Endothelial cell of coronary artery (primary cell): Measurements from ENCODE around the gene TMEM170B. TPM values are rescaled to one million over a fixed set of nuclear protein-coding genes. Genes with fewer than 3 reads are reported as not detected.

Source experiments
- total RNA-seq: library from RNA; depleted of rRNA; stranded (reverse); fragments of >200 nt; gene quantifications from 2 replicates; pipeline ENCODE4 v1.2.3, GENCODE V29; 2014

TMEM170B gene
- total RNA-seq: 1.1 and 1.2 TPM in 2 replicates

DNA sequence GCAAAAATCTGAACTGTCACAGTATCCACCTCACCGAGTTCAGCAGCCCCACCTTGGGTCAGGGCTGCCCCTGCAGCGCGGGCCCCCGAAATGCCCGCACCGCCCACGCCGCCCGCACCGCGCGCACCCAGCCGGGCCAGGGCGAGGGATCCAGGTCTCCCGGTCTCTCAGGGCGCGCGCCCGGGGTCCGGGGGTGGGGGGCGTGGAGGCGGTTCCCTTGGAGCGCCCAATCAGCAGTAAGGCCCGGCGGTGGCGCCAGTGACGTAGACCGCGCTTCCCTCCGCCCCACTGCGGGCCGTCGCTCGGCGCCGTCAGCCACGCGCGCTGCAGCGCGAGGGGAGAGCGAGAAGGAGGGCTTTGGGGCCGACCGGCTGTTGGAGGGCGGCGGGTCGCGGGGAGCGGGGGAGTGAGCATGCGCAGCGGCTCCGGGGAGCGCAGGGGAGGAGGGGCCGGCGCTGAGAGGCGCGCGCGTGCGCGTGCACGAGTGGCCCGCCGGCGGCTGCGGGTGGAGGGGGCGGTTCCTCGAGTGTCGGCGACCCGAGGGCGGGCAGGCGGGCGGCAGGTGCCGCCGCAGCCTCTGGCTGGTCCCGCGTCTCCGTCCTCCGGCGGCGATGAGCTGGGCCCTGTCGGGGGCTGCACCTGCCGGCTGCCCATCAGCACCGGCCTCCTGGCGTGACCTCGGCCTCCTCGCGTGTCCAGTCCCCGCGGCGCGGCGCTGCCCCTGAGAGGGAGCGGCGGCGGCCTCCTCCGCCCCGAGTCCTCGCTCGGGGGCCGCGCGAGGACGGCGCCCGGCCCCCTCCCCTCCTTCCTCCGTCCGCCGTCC lies at the start of gene TMEM170B:
TSS of gene TMEM170B (plus strand) at position 521 of the 823 bp plus-strand sequence. CDS start 529 bp downstream, outside the sequence.

Other genes with a start within 250 kb of the TMEM170B start
- gene ADTRP, start 241.1 kb downstream of the TMEM170B start, total RNA-seq: 2.7 and 40.0 TPM in 2 replicates